ENCODE results near the gene FKBP1A. TPM values are rescaled to one million over a fixed set of nuclear protein-coding genes. Genes with fewer than 3 reads are reported as not detected.

FKBP1A gene
- total RNA-seq, 1 donor from 2014 or later, result 143 TPM

GRCh38 chr20:1390581-1391403, 2.1 kb downstream of the FKBP1A start:
- ATAC-seq (no peak), DNase-seq (ENCODE audit: missing footprints) (no peak)
- intact Hi-C loops (cut with DNase I), result loop anchor here (5.0 kb wide), 1 partner anchor 273 kb away; the partner anchor contains the start of gene PSMF1

- no peak for ATAC-seq
- intact Hi-C loops (cut with DNase I), result loop anchor here (5.0 kb wide), 1 partner anchor 273 kb away; the partner anchor contains the start of gene PSMF1
- no peak for DNase-seq (ENCODE audit: missing footprints)
Measured at GRCh38 chr20:1389703-1390580, 2.9 kb downstream of the FKBP1A start.

- intact Hi-C loops (cut with DNase I), result no loop called here
- no peak for DNase-seq (ENCODE audit: missing footprints)
- ATAC-seq, result no peak
Measured at GRCh38 chr20:1388741-1389483, 3.9 kb downstream of the FKBP1A start.

GRCh38 chr20:1388253-1388652, 4.6 kb downstream of the FKBP1A start:
- intact Hi-C loops (cut with DNase I), result no loop called here
- ATAC-seq (no peak), DNase-seq (ENCODE audit: missing footprints) (no peak)

- intact Hi-C loops (cut with DNase I), result no loop called here
- DNase-seq (ENCODE audit: missing footprints) (no peak), ATAC-seq (no peak)
Measured at GRCh38 chr20:1386323-1386722, 6.5 kb downstream of the FKBP1A start.

GRCh38 chr20:1383623-1384404, 9.0 kb downstream of the FKBP1A start:
- ATAC-seq (no peak), DNase-seq (ENCODE audit: missing footprints) (no peak)
- intact Hi-C loops (cut with DNase I), result no loop called here

- DNase-seq (ENCODE audit: missing footprints), result no peak
- no peak for ATAC-seq
Measured at GRCh38 chr20:1382670-1383069, 10.2 kb downstream of the FKBP1A start.

GRCh38 chr20:1381753-1382591, 10.9 kb downstream of the FKBP1A start:
- DNase-seq (ENCODE audit: missing footprints), result no peak
- peak; percentile 77 for ATAC-seq
- intact Hi-C loops (cut with DNase I), result no loop called here

More at GRCh38 chr20:1382670-1383069, 10.2 kb downstream of the FKBP1A start:
- intact Hi-C loops (cut with DNase I), result no loop called here

- intact Hi-C loops (cut with DNase I), result no loop called here
- DNase-seq (ENCODE audit: missing footprints) (no peak), ATAC-seq (no peak)
Measured at GRCh38 chr20:1378735-1379125, 14.1 kb downstream of the FKBP1A start.

- ATAC-seq (no peak), DNase-seq (ENCODE audit: missing footprints) (no peak)
- intact Hi-C loops (cut with DNase I), result loop anchor here (2.0 kb wide), 1 partner anchor 41 kb away; no protein-coding TSS in a partner anchor
Measured at GRCh38 chr20:1377984-1378734, 14.7 kb downstream of the FKBP1A start.

- intact Hi-C loops (cut with DNase I), result loop anchor here (2.0 kb wide), 1 partner anchor 41 kb away; no protein-coding TSS in a partner anchor
- no peak for ATAC-seq
- no peak for DNase-seq (ENCODE audit: missing footprints)
Measured at GRCh38 chr20:1377341-1377871, 15.4 kb downstream of the FKBP1A start.

GRCh38 chr20:1376408-1377270, 16.2 kb downstream of the FKBP1A start:
- DNase-seq (ENCODE audit: missing footprints) (peak; percentile 71), ATAC-seq (no peak)
- intact Hi-C loops (cut with DNase I), result loop anchor here (2.0 kb wide), 1 partner anchor 40 kb away; no protein-coding TSS in a partner anchor

- no peak for ATAC-seq
- no peak for DNase-seq (ENCODE audit: missing footprints)
- intact Hi-C loops (cut with DNase I), result loop anchor here (2.0 kb wide), 1 partner anchor 39 kb away; no protein-coding TSS in a partner anchor
Measured at GRCh38 chr20:1376007-1376406, 16.8 kb downstream of the FKBP1A start.

GRCh38 chr20:1375515-1375914, 17.3 kb downstream of the FKBP1A start:
- DNase-seq (ENCODE audit: missing footprints) (no peak), ATAC-seq (peak; percentile 40)
- intact Hi-C loops (cut with DNase I), result no loop called here

GRCh38 chr20:1374246-1374645, 18.6 kb downstream of the FKBP1A start:
- intact Hi-C loops (cut with DNase I), result no loop called here
- DNase-seq (ENCODE audit: missing footprints), result no peak
- peak; percentile 35 for ATAC-seq

Measured in Right ventricle myocardium inferior (tissue), 1 donor.